A549 (cell line): ENCODE results near the gene COQ10A. TPM values are rescaled to one million over a fixed set of nuclear protein-coding genes. Genes with fewer than 3 reads are reported as not detected.

Experiments
- ATAC-seq, 2 experiments: fragments of 200-7000 bp in 1 of 2; fragments of >200 bp in 1 of 2; cut with Nextera tagmentation in 1 of 2; cut with Tn5 transposase in 1 of 2; 3 replicates each; pipeline versions ENCODE4 v1.8.0 to v1.9.1; 2018 to 2020; ENCODE audit warnings: mild to moderate bottlenecking in 1 of 2, moderate library complexity in 1 of 2
- CTCF ChIA-PET: fragments of 300-600 bp; sonication (Branson Sonifier 250); formaldehyde crosslinking; extraction: SDS; loops from one replicate; lab custom pipeline; 2021; ENCODE audit warnings: antibody characterized with exemption, inconsistent platforms; lab: Yijun Ruan, JAX
- POLR2A ChIA-PET: fragments of 350-600 bp; formaldehyde crosslinking; extraction: SDS; loops from one replicate; lab custom pipeline; 2021; ENCODE audit warnings: antibody characterized with exemption, inconsistent platforms; lab: Yijun Ruan, JAX
- DNase-seq, 2 experiments: peaks; one replicate each; pipeline versions ENCODE4 v3.0.0 to v3.0.0-alpha.2; 2011 to 2016; ENCODE audit warnings: low read depth in 1 of 2, low spot score in 1 of 2
- FAIRE-seq: peaks from 2 replicates; lab custom pipeline; 2011; peaks lifted over from hg19 to GRCh38; lab: Jason Lieb, UNC
- H3K27ac ChIP-seq, 2 experiments: fragments of >200 bp; sonication (Bioruptor Twin); formaldehyde crosslinking; 3 replicates each; pipeline ENCODE4 v1.5.1; 2016 to 2017
- H3K4me1 ChIP-seq: fragments of >200 bp; sonication (Bioruptor Twin); formaldehyde crosslinking; 3 replicates; pipeline ENCODE4 v1.6.1; 2016
- H3K4me2 ChIP-seq: fragments of >200 bp; sonication (Bioruptor Twin); formaldehyde crosslinking; 3 replicates; pipeline ENCODE4 v1.6.1; 2016
- H3K4me3 ChIP-seq: fragments of >200 bp; sonication (Bioruptor Twin); formaldehyde crosslinking; 3 replicates; pipeline ENCODE4 v1.5.1; 2016
- H3K9me3 ChIP-seq: fragments of >200 bp; sonication (Bioruptor Twin); formaldehyde crosslinking; 3 replicates; pipeline ENCODE4 v1.6.1; 2016
- CBX2 ChIP-seq: fragments of 200-600 bp; sonication (generic); IDR thresholded peaks from 2 replicates; pipeline ENCODE4 v1.6.1; 2016; ENCODE audit warnings: low read depth, mild to moderate bottlenecking, borderline replicate concordance
- EP300 ChIP-seq, 2 experiments: fragments of >200 bp; sonication (Bioruptor Twin); formaldehyde crosslinking; IDR thresholded peaks; 2 replicates in 1 of 2; 3 replicates in 1 of 2; pipeline ENCODE4 v1.6.1; 2016 to 2017
- HOXB5 ChIP-seq: fragments of 250-450 bp; sonication (Bioruptor Pico); IDR thresholded peaks from 2 replicates; pipeline ENCODE4 v1.5.0; 2020; ENCODE audit warnings: mild to moderate bottlenecking, moderate library complexity
- JUN ChIP-seq, 2 experiments: fragments of >200 bp; sonication (Bioruptor Twin); formaldehyde crosslinking; IDR thresholded peaks; 2 replicates in 1 of 2; 3 replicates in 1 of 2; pipeline ENCODE4 v1.6.1; 2016 to 2017
- MAFK ChIP-seq: fragments of 450-650 bp; IDR thresholded peaks from 2 replicates; pipeline ENCODE4 v1.6.1; 2014; ENCODE audit not compliant: partially characterized antibody
- NFE2L2 ChIP-seq: fragments of 150-350 bp; conservative IDR thresholded peaks from 2 replicates; pipeline ENCODE4 v1.6.1; 2014; ENCODE audit warnings: low read length
- NPAS2 ChIP-seq: fragments of 250-450 bp; sonication (Bioruptor Pico); IDR thresholded peaks from 2 replicates; pipeline ENCODE4 v1.8.0; 2022; ENCODE audit warnings: mild to moderate bottlenecking, moderate library complexity, borderline replicate concordance
- PHF8 ChIP-seq: fragments of 200-600 bp; sonication (generic); IDR thresholded peaks from 2 replicates; pipeline ENCODE4 v1.6.1; 2016; ENCODE audit warnings: low read depth, mild to moderate bottlenecking, antibody characterized with exemption, moderate library complexity, borderline replicate concordance
- POLR2A ChIP-seq: IDR thresholded peaks from 2 replicates; pipeline ENCODE4 v1.6.1; 2012; ENCODE audit warnings: mild to moderate bottlenecking, low read length
- RAD21 ChIP-seq, 2 experiments: fragments of >200 bp in 1 of 2; sonication (Bioruptor Twin) in 1 of 2; formaldehyde crosslinking in 1 of 2; IDR thresholded peaks in 1 of 2; conservative IDR thresholded peaks in 1 of 2; 2 replicates in 1 of 2; 3 replicates in 1 of 2; pipeline ENCODE4 v1.6.1; 2012 to 2018; ENCODE audit warnings: inconsistent platforms in 1 of 2
- RARB ChIP-seq: fragments of 250-450 bp; sonication (Bioruptor Pico); IDR thresholded peaks from 2 replicates; pipeline ENCODE4 v1.8.0; 2021; ENCODE audit warnings: mild to moderate bottlenecking, moderate library complexity
- RFX5 ChIP-seq: fragments of 450-650 bp; IDR thresholded peaks from 2 replicates; pipeline ENCODE4 v1.7.1; 2014; ENCODE audit warnings: antibody characterized with exemption, mild to moderate bottlenecking, moderate library complexity
- SMC3 ChIP-seq: fragments of >200 bp; sonication (Bioruptor Twin); formaldehyde crosslinking; IDR thresholded peaks from 3 replicates; pipeline ENCODE4 v1.6.1; 2018; ENCODE audit warnings: inconsistent platforms
- TP53 ChIP-seq: fragments of 250-450 bp; sonication (Bioruptor Pico); IDR thresholded peaks from 2 replicates; pipeline ENCODE4 v1.5.0; 2021; ENCODE audit warnings: mild to moderate bottlenecking, moderate library complexity
- ZC3H11A ChIP-seq: fragments of 450-650 bp; IDR thresholded peaks from 2 replicates; pipeline ENCODE4 v1.6.1; 2014; ENCODE audit warnings: antibody characterized with exemption, mild to moderate bottlenecking
- WGBS: methylation state at CpG from one replicate; pipeline ENCODE4 v1.1.6; 2017; ENCODE audit errors: missing lambda C conversion rate; 5-methylcytosine and 5-hydroxymethylcytosine counted together
- polyA minus RNA-seq: library from RNA; depleted of rRNA, polyadenylated mRNA; stranded (reverse); fragments of >200 nt; gene quantifications from 2 replicates; pipeline ENCODE4 v1.2.3, GENCODE V29; 2011; rRNA and poly(A)+ RNA removed
- polyA plus RNA-seq, 4 experiments: library from polyadenylated mRNA; depleted of rRNA in 3 of 4; stranded (reverse); fragments of >200 nt; fragmentation: RNase III in 1 of 4; extraction: RNeasy Plus Mini Kit Qiagen cat#74134 plus additional on column Dnase treatment in 1 of 4; gene quantifications; 2 replicates in 3 of 4; 3 replicates in 1 of 4; pipeline ENCODE4 v1.2.3, GENCODE V29; 2011 to 2017
- TF ChIP-seq, protein P1 (sequence below): fragments of 250-450 bp; sonication (Bioruptor Pico); IDR thresholded peaks from 2 replicates; pipeline ENCODE4 v1.5.0; 2021; ENCODE audit warnings: mild to moderate bottlenecking, moderate library complexity, borderline replicate concordance
- TF ChIP-seq, protein P2 (sequence below): fragments of >200 bp; sonication (Bioruptor Twin); formaldehyde crosslinking; IDR thresholded peaks from 3 replicates; pipeline ENCODE4 v1.5.1; 2016
- TF ChIP-seq, protein P3 (sequence below): IDR thresholded peaks from 2 replicates; pipeline ENCODE4 v1.6.1; 2012; ENCODE audit warnings: low read depth, borderline replicate concordance
- TF ChIP-seq, protein P4 (sequence below): fragments of >200 bp; sonication (Bioruptor Twin); formaldehyde crosslinking; IDR thresholded peaks from 3 replicates; pipeline ENCODE4 v1.6.1; 2016
- TF ChIP-seq, protein P5 (sequence below): IDR thresholded peaks from 2 replicates; pipeline ENCODE4 v1.6.1; 2012
- TF ChIP-seq, protein P6 (sequence below): fragments of 250-450 bp; sonication (Bioruptor Pico); IDR thresholded peaks from 2 replicates; pipeline ENCODE4 v1.5.0; 2020; ENCODE audit warnings: low read depth, mild to moderate bottlenecking, moderate library complexity

COQ10A gene
- 40.9 and 41.2 TPM in 2 replicates for polyA plus RNA-seq (2011; rRNA removed)
- 33.5 and 38.0 TPM in 2 replicates for polyA plus RNA-seq (2012; cell fraction: cytosol; rRNA removed)
- 73.4 and 87.0 TPM in 2 replicates for polyA plus RNA-seq (2012; cell fraction: nucleus; rRNA removed)
- polyA plus RNA-seq (2017; fragmentation: RNase III; extraction: RNeasy Plus Mini Kit Qiagen cat#74134 plus additional on column Dnase treatment) = 20.7 to 23.5 TPM (median 23.2 TPM) in 3 replicates
- polyA minus RNA-seq = 20.8 and 21.3 TPM in 2 replicates

DNA sequence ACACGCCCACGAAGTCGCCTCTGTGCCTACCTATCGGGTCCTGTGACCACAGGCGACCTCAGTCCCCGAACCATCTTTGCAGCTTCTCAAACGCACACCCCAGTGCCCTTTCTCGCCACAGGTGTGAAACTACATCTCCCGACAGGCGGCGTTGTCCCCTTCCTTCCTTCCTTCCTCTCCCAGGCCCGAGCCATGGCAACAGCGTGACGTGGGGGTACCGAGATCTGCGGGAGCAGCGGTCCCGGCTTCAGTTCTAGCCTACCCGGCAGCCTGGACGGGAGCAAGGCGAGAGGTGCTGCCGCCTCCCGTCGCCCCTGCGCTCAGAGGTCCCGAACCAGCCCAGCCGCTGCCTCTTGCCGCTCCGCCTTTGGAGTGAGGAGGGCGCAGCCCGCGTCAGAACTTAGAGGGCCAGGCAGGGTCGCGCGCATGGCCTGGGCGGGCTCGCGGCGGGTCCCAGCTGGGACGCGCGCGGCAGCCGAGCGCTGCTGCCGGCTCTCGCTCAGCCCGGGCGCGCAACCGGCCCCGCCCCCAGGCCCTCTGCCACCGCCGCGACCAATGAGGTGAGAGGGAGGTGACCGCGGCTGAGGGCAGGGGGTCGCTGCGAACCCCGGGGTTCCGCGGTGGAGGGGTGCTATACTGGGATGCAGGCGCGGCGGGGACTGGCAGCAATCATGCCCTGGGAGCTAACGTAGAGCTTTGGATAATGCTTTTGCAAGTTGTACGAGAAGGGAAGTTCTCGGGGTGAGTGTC lies at the start of gene COQ10A:
Gene COQ10A, plus strand, starts transcription at position 250 of the 750 bp plus-strand sequence. Its CDS starts 177 bp downstream, at position 427.
- H3K4me3 ChIP-seq = peak within 1 kb of the TSS; percentile 47
- POLR2A ChIA-PET = interaction anchor here (0.6 to 2.2 kb wide), 12 partner anchors 9 to 422 kb away, joined by 3 to 16 read pairs (median 7); partner anchors contain the start of genes ANKRD52, CNPY2, PTGES3 and RNF41
- ATAC-seq (peak; percentile 91 to 94), DNase-seq (peak; percentile 94 to 98), FAIRE-seq (no peak)
- WGBS = 2% methylated on average over 42 of the region's 68 CpGs
- peaks cover 20% of the 10 kb centered on the region for H3K4me1 ChIP-seq
- H3K27ac ChIP-seq = peak within 1 kb of the TSS; percentile 77 to 93
- TF ChIP-seq, protein P1, sequence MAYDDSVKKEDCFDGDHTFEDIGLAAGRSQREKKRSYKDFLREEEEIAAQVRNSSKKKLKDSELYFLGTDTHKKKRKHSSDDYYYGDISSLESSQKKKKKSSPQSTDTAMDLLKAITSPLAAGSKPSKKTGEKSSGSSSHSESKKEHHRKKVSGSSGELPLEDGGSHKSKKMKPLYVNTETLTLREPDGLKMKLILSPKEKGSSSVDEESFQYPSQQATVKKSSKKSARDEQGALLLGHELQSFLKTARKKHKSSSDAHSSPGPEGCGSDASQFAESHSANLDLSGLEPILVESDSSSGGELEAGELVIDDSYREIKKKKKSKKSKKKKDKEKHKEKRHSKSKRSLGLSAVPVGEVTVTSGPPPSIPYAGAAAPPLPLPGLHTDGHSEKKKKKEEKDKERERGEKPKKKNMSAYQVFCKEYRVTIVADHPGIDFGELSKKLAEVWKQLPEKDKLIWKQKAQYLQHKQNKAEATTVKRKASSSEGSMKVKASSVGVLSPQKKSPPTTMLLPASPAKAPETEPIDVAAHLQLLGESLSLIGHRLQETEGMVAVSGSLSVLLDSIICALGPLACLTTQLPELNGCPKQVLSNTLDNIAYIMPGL (CRISPR knock-in tag) = peak; percentile 44; the same call in 1 of the 2 replicates
- no peak for TF ChIP-seq EP300 (IDR thresholded peaks at IDR 0.05)
- TF ChIP-seq, protein P2, sequence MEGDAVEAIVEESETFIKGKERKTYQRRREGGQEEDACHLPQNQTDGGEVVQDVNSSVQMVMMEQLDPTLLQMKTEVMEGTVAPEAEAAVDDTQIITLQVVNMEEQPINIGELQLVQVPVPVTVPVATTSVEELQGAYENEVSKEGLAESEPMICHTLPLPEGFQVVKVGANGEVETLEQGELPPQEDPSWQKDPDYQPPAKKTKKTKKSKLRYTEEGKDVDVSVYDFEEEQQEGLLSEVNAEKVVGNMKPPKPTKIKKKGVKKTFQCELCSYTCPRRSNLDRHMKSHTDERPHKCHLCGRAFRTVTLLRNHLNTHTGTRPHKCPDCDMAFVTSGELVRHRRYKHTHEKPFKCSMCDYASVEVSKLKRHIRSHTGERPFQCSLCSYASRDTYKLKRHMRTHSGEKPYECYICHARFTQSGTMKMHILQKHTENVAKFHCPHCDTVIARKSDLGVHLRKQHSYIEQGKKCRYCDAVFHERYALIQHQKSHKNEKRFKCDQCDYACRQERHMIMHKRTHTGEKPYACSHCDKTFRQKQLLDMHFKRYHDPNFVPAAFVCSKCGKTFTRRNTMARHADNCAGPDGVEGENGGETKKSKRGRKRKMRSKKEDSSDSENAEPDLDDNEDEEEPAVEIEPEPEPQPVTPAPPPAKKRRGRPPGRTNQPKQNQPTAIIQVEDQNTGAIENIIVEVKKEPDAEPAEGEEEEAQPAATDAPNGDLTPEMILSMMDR = peak; percentile 51
- TF ChIP-seq TP53 (CRISPR knock-in tag) = no peak
- TF ChIP-seq PHF8 = peak; percentile 95
- TF ChIP-seq SMC3 = peak; percentile 37; the same call in 2 of the 3 replicates
- peak; percentile 96 for TF ChIP-seq POLR2A
- TF ChIP-seq RAD21 (conservative IDR thresholded peaks at IDR 0.05 in 1 of 2, IDR thresholded peaks at IDR 0.05 in 1 of 2) = peak; percentile 36 to 42; a peak in 3 of 5 replicates
- no peak for TF ChIP-seq NPAS2 (CRISPR knock-in tag)
- TF ChIP-seq JUN (IDR thresholded peaks at IDR 0.05) = peak; percentile 65 to 92; a peak in 3 of 5 replicates
- TF ChIP-seq, protein P3, sequence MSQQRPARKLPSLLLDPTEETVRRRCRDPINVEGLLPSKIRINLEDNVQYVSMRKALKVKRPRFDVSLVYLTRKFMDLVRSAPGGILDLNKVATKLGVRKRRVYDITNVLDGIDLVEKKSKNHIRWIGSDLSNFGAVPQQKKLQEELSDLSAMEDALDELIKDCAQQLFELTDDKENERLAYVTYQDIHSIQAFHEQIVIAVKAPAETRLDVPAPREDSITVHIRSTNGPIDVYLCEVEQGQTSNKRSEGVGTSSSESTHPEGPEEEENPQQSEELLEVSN = peak; percentile 68
- peak; percentile 55; the same call in 1 of the 2 replicates for TF ChIP-seq HOXB5
- TF ChIP-seq, protein P4, sequence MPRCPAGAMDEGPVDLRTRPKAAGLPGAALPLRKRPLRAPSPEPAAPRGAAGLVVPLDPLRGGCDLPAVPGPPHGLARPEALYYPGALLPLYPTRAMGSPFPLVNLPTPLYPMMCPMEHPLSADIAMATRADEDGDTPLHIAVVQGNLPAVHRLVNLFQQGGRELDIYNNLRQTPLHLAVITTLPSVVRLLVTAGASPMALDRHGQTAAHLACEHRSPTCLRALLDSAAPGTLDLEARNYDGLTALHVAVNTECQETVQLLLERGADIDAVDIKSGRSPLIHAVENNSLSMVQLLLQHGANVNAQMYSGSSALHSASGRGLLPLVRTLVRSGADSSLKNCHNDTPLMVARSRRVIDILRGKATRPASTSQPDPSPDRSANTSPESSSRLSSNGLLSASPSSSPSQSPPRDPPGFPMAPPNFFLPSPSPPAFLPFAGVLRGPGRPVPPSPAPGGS = peak; percentile 93; the same call in 2 of the 3 replicates
- TF ChIP-seq, protein P5, sequence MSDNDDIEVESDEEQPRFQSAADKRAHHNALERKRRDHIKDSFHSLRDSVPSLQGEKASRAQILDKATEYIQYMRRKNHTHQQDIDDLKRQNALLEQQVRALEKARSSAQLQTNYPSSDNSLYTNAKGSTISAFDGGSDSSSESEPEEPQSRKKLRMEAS = peak; percentile 84
- peak; percentile 87 for TF ChIP-seq RFX5
- no peaks in the 10 kb centered on the region for H3K9me3 ChIP-seq
- H3K4me2 ChIP-seq = peak within 1 kb of the TSS; percentile 85
- CTCF ChIA-PET = interaction anchor here (0.7 to 9.8 kb wide), 26 partner anchors 9 to 197 kb away, joined by 3 to 146 read pairs (median 4); partner anchors contain the start of genes ANKRD52, PAN2, SMARCC2 and ZC3H10

DNA sequence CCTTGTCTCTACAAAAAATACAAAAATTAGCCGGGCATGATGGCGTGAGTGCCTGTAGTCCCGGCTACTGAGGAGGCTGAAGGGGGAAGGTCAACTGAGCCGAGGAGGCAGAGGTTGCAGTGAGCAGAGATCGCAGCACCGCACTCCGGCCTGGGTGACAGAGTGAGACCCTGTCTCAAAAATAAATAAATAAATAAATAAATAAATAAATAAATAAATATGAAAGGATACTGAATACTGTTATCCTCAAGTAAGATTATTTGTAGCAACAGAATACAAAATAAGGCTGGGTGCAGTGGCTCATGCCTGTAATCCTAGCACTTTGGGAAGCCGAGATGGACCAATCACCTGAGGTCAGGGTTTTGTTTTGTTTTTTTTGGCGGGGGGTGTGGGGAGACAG lies 46.9 kb upstream of the COQ10A start:
- DNase-seq = no peak
- no peak for ATAC-seq
- 96% methylated on average over 9 of the region's 9 CpGs for WGBS
- no peak for FAIRE-seq
- CTCF ChIA-PET = interaction anchor here (1.0 to 4.2 kb wide), 7 partner anchors 8 to 101 kb away, joined by 3 to 67 read pairs (median 16); partner anchors contain the start of genes ANKRD52, SMARCC2 and ZC3H10
- POLR2A ChIA-PET = interaction anchor here (1.1 kb wide), 1 partner anchor 102 kb away, joined by 6 read pairs; the partner anchor contains the start of gene ZC3H10
- no peak overlapping the region for H3K4me3 ChIP-seq
- no peaks in the 10 kb centered on the region for H3K9me3 ChIP-seq
- no peak overlapping the region for H3K4me2 ChIP-seq
- TF ChIP-seq MAFK (no peak), RARB (CRISPR knock-in tag) (no peak), CBX2 (no peak), ZC3H11A (peak; percentile 97), NFE2L2 (no peak)
- TF ChIP-seq, protein P6, sequence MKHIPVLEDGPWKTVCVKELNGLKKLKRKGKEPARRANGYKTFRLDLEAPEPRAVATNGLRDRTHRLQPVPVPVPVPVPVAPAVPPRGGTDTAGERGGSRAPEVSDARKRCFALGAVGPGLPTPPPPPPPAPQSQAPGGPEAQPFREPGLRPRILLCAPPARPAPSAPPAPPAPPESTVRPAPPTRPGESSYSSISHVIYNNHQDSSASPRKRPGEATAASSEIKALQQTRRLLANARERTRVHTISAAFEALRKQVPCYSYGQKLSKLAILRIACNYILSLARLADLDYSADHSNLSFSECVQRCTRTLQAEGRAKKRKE (CRISPR knock-in tag) = no peak
- TF ChIP-seq, all 56 proteins: peak for 1
- H3K4me1 ChIP-seq = peaks cover 20% of the 10 kb centered on the region
- no peak overlapping the region for H3K27ac ChIP-seq
